Fibroblast of mammary gland (primary cell): ENCODE results near the gene KCTD14.
"Not testable (repeated sequence)": the region's sequence is repeated elsewhere in the genome, so short reads cannot be mapped to it uniquely, and the experiment has no call there.

ENCODE experiments used
- DNase-seq: peaks from one replicate; pipeline ENCODE4 v3.0.0-alpha.2; 2010; ENCODE audit warnings: low read depth
- H3K4me3 ChIP-seq: 2 replicates; pipeline ENCODE4 v1.5.1; 2011; ENCODE audit warnings: low read depth, mild to moderate bottlenecking, low read length, moderate library complexity; ENCODE audit not compliant: control insufficient read depth
- CTCF ChIP-seq: conservative IDR thresholded peaks from 2 replicates; pipeline ENCODE4 v1.5.1; 2011; ENCODE audit warnings: low read depth, low read length, inconsistent platforms; ENCODE audit not compliant: control insufficient read depth, insufficient read depth

Gene KCTD14

GRCh38 chr11:77993902-77994301 lies 29.2 kb downstream of the KCTD14 start:
- no peak for TF ChIP-seq CTCF
- H3K4me3 ChIP-seq: peak overlapping the region; percentile 99
- DNase-seq: no peak

- DNase-seq: no peak
- TF ChIP-seq CTCF: no peak
- H3K4me3 ChIP-seq: no peak overlapping the region
These were observed 32.1 kb downstream of the KCTD14 start for GRCh38 chr11:77990981-77991380.

GRCh38 chr11:77986456-77986855 lies 36.6 kb downstream of the KCTD14 start:
- DNase-seq, H3K4me3 ChIP-seq: not testable (repeated sequence)

GRCh38 chr11:77981346-77981947 lies 41.6 kb downstream of the KCTD14 start:
- no peak for TF ChIP-seq CTCF
- H3K4me3 ChIP-seq: no peak overlapping the region
- no peak for DNase-seq

- no peak for DNase-seq
- no peak overlapping the region for H3K4me3 ChIP-seq
- no peak for TF ChIP-seq CTCF
These were observed 54.7 kb downstream of the KCTD14 start for GRCh38 chr11:77968337-77968736.

- DNase-seq: no peak
- TF ChIP-seq CTCF: no peak
- no peak overlapping the region for H3K4me3 ChIP-seq
These were observed 55.3 kb downstream of the KCTD14 start for GRCh38 chr11:77967753-77968152.

GRCh38 chr11:77967121-77967520 lies 56.0 kb downstream of the KCTD14 start:
- no peak for TF ChIP-seq CTCF
- H3K4me3 ChIP-seq: no peak overlapping the region

More at GRCh38 chr11:77967121-77967520, 56.0 kb downstream of the KCTD14 start:
- DNase-seq: no peak
